Right hindlimb (tissue), 1 donor: ENCODE results near the gene HOXB7.

Source experiments
- DNase-seq: peaks from one replicate; pipeline ENCODE4 v3.0.0-alpha.2; 2018

The HOXB7 gene

DNA sequence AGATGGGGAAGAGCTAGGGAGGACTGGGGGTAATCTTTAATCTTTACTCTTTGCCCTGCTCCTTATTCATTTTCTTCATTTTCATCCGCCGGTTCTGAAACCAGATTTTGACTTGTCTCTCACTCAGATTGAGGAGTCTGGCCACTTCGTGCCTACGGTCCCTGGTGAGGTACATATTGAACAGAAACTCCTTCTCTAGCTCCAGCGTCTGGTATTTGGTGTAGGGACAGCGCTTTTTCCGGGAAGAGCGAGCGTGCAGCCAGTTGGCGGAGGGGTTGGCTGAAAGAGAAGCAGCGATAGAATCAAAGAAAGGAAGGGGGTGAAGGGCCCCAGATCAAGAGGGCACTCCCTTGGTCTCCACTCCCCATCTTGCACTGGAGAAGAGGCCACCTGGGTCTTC, 12.0 kb upstream of the HOXB7 start:
- DNase-seq: no peak

DNA sequence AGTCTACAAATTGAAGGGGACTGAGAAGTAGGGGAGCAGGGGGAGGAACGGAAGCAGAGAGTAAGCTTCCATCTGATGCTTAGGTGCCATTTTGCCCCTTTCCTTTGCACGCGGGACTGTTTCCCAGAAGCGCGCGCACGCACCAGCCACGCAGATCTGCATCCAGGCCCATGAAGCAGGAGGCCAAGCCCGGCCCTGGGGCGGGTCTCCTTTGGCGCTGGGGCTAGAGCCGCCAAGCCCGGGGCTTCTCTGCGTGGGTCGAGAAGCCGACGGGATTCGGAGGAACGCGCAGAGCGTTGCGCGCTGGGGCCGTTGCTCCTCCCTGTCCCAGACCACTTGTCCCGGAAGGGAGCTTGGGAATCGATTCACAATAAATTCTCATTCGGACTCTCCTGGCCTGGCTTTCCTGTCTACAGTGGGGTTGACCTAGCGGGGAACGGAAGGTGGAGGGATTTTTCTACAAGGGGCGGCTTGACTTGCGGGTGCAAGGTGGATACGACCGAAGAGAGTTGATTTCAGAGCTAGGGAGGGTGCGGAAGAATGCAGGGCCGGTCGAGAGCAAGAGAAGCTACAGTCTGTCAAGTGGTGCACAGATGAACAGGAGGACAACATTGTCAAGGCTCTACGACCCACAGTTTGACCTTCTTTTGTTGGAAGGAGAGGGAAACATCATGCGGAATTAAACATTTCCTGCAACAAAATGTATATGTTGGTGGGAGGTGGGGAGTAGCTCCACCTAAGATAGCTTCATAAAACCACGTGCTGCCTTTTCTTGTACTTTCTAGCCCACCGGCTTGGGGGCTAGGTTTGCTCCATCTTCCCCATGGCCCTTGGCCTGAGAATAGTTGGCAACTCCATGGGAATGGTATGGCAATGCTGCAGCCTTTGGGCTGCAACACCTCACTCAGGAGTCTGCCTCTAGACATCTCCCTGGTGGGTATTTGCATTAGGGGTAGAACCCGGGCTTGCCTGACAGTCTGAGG, 10.9 kb upstream of the HOXB7 start:
- DNase-seq: no peak

DNA sequence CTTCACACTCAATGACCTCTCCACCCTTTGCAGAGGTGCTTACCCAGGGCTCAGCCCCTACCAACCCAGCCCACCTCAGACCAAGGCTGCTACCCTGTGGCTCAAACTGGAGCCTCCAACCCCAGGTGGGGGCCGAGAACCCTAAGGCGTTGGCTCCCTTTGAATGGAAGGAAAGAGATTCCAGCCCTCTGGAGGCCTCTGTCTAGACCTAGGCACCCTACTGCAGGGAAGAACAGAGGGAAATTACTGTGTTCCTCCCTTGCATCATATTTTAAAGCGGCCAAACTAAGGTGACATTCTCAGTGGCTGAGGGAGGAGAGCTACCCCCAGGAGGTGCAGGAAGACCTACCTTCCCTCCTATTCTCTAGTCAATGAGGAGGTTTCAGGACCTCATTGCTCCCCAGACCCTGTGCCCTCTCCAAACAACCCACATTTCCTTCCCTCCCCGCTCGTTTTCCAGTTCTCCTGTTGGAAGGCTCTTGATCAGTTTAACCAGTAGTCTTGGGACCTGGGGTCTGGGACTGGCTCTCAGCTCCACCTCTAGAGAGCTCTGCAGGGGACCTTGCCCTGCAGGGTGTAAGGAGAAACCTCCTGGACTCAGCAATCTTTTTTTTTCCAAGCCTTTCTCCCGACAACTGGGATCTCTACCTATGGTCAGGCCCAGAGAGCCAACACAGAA, 9.8 kb upstream of the HOXB7 start:
- no peak for DNase-seq

DNA sequence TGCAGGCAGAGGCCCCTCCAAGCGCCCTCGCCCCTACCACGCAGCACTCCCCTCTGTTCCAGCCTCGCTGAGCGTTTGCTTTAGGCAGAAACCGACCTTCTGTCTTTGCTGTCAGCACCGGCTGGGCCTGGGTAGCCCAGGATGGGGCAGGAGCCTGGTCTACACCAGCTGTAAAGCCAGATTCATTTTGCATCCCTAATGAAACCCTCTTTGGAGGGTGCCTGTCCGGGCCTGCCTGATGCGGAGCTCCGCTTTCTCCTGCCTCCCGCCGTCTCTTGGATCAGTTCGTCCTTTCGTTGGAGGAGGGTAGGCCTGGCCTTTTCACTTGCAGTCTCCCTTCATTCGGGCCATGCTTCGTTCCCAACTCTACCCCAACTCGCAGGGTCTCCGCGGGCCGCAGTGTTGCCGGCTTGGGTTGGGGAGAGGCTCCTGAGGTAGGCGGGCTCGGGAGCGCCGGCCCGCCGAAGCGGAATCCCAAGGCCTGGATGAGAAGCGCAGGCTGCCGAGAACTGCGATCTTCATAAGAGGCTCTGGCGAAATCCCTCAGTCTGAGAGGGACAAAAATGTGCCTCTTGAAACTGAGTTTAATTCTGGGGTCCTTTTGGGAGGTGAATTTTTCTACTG, 9.1 kb upstream of the HOXB7 start:
- DNase-seq: no peak

DNA sequence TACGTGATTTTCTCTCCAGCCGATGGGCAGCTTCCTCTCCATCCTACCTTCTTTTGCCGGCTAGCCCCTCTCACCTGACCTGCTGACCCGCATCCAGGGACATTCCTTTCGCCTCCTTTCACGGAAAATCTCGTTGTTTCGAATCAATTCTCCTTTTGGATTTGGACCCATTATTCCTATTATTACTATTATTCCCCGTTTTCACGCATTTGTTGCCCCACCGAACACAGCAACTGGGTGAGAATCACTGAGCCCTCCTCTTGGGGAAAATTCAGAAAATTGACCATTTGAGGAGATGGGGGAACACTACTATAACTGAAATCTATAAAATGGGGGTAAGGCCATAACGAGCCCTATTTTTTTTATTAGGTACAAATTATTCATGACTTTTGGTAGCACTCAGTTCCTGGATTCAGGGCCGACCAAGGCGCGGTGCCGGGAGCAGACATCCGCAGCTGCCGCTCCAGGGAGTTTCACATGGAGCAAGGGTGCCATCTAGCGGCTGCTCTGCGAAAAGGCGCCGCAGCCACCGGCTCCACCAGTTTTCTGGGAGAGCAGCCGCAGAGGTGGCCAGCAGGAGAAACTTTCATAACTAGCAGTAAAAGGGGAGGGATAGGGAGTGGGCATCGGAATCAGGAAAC, 7.6 kb upstream of the HOXB7 start:
- peak; percentile 91 for DNase-seq

DNA sequence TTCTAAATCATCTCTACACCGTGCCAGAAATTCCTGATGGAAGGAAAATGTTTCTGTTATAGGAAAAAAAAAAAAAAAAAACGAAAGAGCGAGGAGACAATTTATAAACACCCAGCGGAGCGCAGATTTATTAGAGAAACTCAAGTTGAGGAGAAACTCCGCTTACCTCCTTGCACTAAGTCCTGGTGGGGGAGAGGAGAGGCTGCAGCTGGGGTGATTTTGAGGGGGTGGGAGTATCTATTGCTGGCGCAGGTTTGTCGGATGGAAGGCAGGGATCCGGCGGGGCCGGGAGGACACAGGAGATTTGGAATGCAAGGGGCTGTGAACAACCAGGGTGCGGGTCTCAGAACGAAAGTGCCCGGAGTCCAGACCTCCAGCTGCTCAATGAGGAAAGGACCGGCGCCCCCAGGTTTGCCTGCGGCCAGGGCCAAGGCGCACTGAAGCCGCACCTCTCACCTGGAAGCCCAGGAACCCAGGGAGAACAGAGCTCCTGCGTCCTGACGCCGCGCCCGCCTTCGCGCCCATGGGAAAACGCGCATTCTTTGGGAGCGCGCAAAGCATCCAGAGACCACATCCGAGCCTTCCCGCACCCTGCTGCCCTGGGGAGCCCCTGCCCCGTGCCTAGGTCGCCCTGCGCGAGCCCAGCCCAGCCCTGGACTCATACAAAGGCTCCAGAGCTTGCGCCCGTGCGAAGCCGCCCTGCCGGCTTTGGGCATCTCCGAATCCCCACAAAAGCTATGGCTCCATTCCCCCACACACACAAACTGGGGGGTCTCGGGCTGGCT, 6.8 kb upstream of the HOXB7 start:
- no peak for DNase-seq

DNA sequence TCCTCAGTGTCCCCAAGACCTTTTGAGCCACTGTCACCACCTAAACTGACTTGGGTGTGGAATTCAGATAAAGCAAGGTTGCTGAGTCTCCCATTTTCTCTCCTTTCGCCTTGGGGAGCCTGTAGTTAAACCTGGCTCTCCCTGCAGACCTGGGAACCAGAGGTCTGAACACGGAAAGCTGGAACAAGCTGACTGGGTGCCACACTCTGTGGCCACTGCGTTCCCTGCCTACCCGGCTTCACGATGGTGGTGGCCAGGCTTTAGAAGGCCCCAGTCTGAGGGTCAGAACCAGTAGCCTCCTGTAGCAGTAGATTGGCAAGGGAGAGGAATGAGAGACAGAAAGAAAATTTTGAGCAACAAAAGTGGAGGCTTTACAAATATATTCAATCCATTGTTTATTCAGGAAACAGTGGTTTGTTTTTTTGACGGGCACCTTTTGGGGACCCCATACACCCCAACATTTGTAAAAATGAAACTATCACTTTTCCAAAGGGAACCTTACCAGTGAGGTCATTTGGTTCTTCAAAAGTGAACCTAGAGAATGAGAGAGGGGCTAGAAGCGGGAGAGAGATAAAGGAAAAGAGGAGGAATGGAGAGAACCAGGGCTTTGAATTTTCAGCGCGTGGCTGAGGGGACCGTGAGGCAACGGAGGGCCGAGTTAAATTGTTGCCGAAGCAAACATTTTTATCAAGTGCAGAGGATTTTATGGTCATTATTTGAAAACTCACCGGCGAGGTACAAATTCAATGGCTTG, 6.1 kb upstream of the HOXB7 start:
- DNase-seq: no peak

DNA sequence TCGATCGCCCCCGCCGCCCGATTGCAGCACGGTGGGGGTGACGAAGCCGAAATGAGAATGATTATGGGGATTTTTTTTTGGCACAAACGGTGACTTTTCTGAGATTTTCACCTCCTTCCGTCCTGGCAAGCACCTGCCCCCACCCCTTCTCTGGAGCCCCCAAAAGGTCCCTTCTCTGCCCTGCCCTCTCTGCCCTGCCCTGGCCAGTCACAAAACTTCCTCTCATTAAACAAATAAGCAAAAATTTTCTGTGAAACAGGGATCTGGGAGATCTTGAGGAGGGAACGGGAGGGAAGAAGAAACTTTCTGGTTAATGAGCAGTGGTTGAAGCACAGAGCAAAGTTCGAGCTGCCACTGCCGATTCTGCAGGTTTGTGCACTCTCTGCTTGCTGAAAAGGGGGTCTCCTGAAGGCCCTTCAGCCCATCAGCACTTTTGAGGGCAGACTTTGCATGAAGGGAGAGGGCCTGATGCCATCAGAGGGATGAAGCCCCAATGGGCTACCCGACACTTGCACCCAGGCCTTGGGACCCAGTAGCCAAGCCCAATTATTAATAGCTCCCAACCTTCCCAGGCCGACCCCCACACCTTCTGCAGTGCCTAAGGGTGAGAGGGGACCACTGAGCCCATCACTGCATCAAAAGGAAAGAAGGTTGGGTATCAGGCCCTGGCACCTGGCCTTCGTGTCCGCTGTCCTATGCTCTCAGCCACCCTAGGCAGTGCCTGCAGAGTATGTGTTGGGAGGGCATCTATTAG, 5.3 kb upstream of the HOXB7 start:
- DNase-seq: no peak

DNA sequence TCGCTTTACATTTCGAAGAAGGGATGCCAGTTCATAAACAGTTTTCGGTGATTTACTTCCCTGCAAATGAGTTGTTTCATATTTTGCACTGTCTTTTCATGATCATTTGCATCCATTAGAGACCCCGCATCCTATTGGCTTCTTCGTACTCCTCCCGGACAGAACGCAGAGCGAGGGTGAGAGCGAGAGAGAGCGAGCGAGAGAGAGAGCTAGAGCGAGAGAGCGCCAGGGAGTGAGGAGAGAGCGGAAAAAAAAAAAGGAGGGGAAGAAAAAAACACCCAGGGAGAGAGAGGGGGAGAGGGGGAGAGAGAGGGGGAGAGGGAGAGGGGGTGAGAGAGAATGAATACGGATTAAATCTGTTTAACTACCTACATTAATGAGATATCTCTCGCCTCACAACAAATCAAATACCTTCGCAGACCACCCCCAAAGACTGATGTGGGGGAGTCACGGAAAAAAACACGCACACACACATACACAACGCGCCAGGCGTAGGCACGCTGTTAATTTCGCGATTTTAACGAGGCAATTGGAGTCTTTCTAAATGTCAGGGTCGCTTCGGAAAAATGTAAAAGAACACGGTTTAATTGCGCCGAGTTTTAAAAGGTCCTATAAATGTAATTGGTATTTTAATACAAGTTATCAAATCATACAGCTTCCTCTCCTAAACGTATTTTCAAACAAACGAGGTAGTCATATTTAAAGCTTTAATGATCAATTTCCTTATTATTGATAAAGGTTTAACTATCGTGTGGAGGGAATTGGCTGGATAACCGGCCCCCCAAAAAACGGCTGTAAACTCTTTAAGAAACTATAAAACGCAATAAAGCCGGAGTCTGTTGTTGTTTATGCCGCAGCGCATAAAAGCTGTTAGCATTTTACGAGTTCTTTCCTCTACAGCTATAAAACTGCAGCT, 4.5 kb upstream of the HOXB7 start, which contains the start of gene HOXB8:
Gene HOXB8 (minus strand): TSS at position 246 of the 916 bp plus-strand sequence. CDS start 588 bp downstream, outside the sequence.
- no peak for DNase-seq

DNA sequence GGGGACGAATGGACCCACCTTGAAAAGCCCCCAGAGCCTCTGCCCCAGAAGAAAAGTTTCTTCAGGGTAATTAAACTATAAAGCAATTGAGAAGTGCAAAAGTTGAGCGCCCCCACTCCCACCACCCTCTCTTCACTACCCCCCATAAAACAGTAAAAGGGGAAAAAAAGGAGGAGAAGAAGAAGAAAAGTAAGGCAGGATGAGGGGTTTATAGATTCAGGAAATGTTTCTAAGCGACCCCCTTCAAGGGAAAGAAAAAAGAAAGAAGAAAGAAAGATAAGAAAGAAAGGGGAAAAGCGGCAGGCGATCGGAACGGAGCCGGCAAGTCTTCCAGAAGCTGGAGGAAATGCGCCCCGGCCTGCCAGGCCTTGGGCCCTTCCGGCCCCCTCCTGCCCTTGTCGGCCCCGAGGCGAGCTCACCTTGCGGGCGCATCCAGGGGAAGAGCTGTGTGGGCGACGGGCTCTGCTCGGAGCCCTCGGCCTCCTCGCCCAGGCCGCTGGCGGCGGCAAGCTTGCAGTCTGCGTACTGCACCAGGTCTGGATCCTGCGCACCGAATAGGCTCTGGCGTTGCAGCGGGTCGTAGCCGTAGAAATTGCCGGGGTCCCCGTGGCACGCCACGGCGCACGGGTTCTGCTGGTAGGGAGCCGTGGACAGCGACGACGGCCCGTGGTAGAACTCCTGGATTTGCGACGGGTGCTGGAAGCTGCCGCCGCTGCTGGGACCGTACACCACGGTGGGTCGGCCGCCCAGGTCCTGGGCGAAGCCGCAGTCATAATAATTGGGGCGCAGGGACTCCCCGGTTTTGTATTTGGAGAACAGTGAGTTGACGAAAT, 3.3 kb upstream of the HOXB7 start:
- no peak for DNase-seq

DNA sequence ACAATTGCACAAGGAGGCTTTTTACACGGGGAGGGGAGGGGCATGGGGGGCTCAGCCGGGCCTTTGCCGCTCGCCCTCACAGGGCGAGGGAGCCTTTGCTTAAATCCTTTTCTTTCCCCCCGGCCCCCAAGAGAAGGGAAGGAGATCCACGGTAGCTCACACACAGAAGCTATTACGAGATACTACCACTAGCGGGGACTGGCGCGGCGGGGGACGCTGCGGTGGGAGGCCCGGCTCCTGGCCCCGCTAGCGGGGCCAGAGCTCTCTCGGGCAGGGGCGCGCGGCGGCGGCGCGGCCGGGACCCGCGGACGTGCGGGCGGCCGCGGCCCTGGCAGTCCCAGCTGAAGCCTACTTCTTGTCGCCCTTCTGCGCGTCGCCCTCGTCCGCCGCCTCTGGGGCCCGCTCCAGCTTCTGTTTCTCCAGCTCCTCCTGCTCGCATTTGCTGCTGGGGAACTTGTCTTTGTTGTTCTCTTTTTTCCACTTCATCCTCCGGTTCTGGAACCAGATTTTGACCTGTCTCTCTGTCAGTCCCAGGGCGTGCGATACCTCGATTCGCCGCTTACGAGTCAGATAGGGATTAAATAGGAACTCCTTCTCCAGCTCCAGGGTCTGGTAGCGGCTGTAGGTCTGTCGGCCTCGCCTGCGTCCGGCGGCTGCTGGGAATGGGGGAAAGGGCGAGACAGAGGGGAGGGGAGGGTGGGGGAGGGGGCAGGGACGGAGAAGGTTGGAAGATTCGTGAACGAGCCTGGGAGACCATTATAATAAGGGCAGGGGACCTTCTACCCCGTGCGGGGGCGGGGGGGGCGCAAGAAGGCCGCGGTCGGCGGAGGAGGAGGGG, 2.3 kb upstream of the HOXB7 start:
- DNase-seq: no peak

DNA sequence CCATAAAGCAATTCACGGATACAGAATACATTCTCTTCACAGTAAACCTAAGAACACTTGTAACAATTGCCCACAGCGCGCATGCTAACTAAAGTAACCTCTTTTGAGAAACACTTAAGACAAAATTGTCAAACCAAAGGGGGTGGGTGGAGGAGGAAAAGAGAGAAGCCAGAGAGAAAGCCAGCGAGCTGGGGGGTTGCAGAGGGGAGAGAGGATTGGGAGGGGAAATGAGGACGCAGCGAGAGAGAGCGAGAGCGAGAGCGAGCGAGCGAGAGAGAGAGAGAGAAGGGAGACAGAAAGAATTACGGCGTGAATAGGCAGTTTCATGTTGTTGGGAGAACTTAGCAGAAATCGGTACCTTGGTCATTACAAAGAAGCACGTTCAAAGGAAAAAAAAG, 1.6 kb upstream of the HOXB7 start:
- no peak for DNase-seq

DNA sequence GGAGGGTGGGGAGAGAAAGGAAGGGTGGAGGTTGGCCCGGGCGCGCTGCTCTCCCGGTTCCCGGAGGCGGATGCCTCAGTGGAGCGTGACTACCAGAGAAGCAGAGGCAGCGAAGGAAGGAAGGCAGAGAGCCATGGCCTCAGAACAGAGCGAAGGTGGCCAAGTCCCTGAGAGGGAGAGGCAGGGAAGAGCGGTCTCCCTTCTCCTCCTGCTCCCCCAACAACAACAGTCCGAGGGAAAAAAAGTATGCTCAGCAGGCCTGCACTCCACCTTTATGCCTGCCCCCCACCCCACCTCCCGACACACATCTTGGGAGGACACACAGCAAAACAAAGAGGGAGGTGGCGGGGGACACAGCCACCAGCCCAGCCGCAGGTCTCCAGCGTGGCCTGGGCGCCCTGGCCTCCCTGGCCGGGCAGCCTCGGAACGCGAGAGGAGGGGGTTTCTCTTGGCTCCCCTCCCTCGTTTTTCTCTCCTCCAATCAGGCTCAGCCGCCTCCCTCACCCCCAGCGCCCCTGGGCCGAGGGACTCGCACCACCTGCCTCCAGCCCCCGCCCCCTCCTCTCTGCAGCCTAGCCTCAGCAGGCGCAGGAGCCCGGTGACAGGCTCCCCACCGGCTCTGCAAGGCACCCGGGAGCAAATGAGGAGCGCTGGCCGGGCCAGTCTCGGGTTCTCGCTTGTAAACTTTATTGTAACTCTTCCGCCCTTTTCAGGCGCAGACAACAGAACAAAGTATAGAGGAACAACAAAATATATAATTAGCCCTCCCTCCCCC, 1.1 kb upstream of the HOXB7 start:
- DNase-seq: no peak

DNA sequence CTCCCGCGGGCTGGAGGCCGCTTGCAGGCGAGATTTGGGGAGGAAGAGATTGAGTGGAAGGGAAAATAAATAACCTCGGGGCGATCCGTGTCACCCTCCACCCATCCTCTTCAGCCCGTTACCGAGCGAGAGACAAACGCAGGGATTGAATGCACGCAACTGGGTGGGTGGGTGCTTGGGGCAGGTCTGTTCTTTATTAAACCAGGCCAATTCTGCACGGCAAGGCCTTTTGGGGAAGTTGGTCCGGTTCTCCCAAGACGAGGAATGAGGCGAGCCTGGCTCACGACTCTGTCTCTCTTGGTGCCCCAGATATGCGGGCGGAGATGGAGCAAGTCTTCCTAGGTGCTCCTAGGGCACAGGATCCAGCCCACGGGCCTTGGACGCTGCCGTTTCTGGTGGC, 396 bp upstream of the HOXB7 start:
- no peak for DNase-seq

DNA sequence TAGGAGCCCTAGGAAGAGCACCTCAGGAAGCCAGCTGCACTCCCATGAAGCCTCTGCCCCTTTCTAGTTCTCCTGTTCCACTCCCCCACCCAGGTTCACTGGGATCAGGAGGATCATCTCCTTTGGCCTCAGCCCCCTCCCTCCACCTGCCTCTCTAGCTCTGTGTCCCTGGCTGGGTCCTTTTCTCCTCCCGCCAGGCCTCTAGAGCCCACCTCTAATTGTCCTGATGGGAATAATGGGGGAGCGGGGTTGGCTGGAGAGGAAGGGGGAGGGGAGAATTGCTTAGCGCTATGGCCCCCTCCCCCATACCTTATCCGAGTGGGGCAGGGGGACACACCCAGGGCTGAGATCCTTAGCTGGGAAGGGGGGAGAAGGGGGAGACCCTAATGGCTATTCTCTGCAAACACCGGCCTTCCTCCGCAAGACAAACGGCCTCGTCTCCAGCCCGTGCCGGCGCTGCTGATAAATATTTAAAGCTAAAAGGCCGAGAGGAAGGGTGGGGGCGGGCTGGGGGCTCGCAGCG, 997 bp downstream of the HOXB7 start:
- no peak for DNase-seq

DNA sequence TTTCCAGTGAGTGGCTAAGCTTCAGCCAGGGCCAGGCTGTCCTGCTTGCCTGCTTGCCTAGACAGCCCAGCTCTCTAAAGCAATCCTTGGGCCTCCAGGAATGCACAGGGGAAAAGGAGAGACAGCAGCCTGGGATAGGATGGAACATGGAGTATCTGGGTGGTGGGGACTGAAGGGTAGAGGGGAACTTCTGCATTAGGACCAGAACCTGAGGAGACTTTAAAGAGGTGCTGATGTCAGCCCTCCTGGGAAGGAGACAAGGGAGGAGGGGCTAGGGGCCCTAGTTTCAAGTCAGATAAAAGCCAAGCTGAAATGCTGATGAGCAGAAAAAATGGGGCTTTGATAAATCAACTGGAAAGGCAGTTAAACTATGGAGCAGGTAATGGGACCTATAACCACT, 1.8 kb downstream of the HOXB7 start:
- DNase-seq: no peak

DNA sequence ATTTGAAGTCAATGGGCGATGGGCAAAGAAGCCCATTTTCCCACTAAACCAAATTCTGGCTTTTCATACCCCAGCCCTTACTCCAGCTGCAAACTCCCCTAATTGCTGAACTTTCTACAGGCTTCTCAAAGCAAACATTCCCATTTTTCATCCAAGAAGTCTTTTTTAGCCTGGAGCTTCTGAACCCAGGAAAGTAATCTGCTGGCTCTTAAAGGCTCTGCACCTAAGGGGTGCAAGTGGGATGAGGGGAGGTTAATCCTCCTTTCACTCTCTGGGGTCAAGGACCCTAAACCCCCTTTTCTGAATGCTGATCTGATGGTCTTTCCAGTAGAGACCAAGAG, 2.4 kb downstream of the HOXB7 start:
- DNase-seq: no peak
